ENCODE results near the gene SBF1. TPM values are rescaled to one million over a fixed set of nuclear protein-coding genes. Genes with fewer than 3 reads are reported as not detected.

Gene SBF1
- total and polyA plus RNA-seq, 2 of the 13 experiments (the other 11 are each of a cell fraction or from before 2014, with no cell fraction given): 31.7 to 40.9 TPM

GRCh38 chr22:50506611-50507420 lies 32.0 kb upstream of the SBF1 start:
- Histone ChIP-seq H3K4me2 (ENCODE audit: low read depth, low read length) (peak overlapping the region; percentile 86), H4K20me1 (ENCODE audit: insufficient read depth, low read length) (no peaks in the 10 kb centered on the region), H3K4me3 (replicated peaks in 1 of 3; ENCODE audit: insufficient read depth in 1 of 3, low read depth in 2 of 3, low read length in 3 of 3) (peak overlapping the region; percentile 90 to 99 (median 93)), H3K79me2 (ENCODE audit: insufficient read depth, low read length) (peaks cover 31% of the 10 kb centered on the region), H3K27ac (ENCODE audit: extremely low read length, insufficient read depth, low read length) (peak overlapping the region; percentile 68), H3K9me3 (ENCODE audit: low read length) (no peaks in the 10 kb centered on the region), H3K36me3 (replicated peaks in 1 of 2; ENCODE audit: control insufficient read depth in 1 of 2, insufficient read depth in 2 of 2, low read length in 2 of 2) (peaks cover 2 to 10% of the 10 kb centered on the region in 2 experiments; a peak in 1 of 5 replicates), H2AFZ (ENCODE audit: low read length) (no peak overlapping the region), H3K27me3 (ENCODE audit: control insufficient read depth in 1 of 2, insufficient read depth in 2 of 2, low read length in 2 of 2) (no peaks in the 10 kb centered on the region; a peak in 1 of 5 replicates), H3K4me1 (ENCODE audit: insufficient read depth, low read length) (peaks cover 19% of the 10 kb centered on the region), H3K9ac (ENCODE audit: insufficient read depth, low read depth, low read length) (peak overlapping the region; percentile 90)
- ATAC-seq (peak; percentile 66), DNase-seq (ENCODE audit: low spot score) (no peak), FAIRE-seq (no peak)
- intact Hi-C loops (cut with micrococcal nuclease; ENCODE audit: unreplicated experiment) (no loop called here), in situ Hi-C loops (cut with HindIII; ENCODE audit: extremely low pct_ligation_motif_present, low pct_unique_long_range_greater_than_20kb) (no loop called here)
- TSS peak; percentile 76 for BruUV-seq (replicated peaks)
- CTCF ChIA-PET (ENCODE audit: low intra/inter-chr PET ratio, low total read pairs): no interaction called here
- POLR2A ChIA-PET: interaction anchor here (1.3 to 3.9 kb wide), 5 partner anchors 9 to 263 kb away, joined by 4 to 97 read pairs (median 12); partner anchors contain the start of gene SCO2
- 45% methylated on average over 6 of the region's 21 CpGs for WGBS (ENCODE audit: low lambda C conversion rate)
- TF ChIP-seq RXRA (CRISPR knock-in tag; IDR thresholded peaks at IDR 0.05): 0 out of 2 replicates have a peak, but pooled peaks have one; percentile 21
- TF ChIP-seq ZNF18 (CRISPR knock-in tag; IDR thresholded peaks at IDR 0.05; ENCODE audit: insufficient replicate concordance): peak; percentile 51
- TF ChIP-seq ZNF713 (CRISPR knock-in tag; IDR thresholded peaks at IDR 0.05): 0 out of 2 replicates have a peak, but pooled peaks have one; percentile 79
- 0 out of 2 replicates have a peak, but pooled peaks have one; percentile 14 for TF ChIP-seq NR2C2 (CRISPR knock-in tag; IDR thresholded peaks at IDR 0.05; ENCODE audit: borderline replicate concordance)
- TF ChIP-seq ZNF724P (CRISPR knock-in tag; IDR thresholded peaks at IDR 0.05; ENCODE audit: borderline replicate concordance): no peak
- TF ChIP-seq SALL1 (CRISPR knock-in tag; IDR thresholded peaks at IDR 0.05): no peak
- peak; percentile 55 for TF ChIP-seq ARID4A (CRISPR knock-in tag; IDR thresholded peaks at IDR 0.05; ENCODE audit: borderline replicate concordance)
- no peak for TF ChIP-seq SOX6 (IDR thresholded peaks at IDR 0.05)
- TF ChIP-seq SOX6 (CRISPR knock-in tag; IDR thresholded peaks at IDR 0.05): no peak
- TF ChIP-seq ZNF24 (IDR thresholded peaks at IDR 0.05): no peak
- 0 out of 2 replicates have a peak, but pooled peaks have one; percentile 36 for TF ChIP-seq CREB3 (CRISPR knock-in tag; IDR thresholded peaks at IDR 0.05)
- TF ChIP-seq KDM5A (IDR thresholded peaks at IDR 0.05; ENCODE audit: borderline replicate concordance, low read length): 0 out of 2 replicates have a peak, but pooled peaks have one; percentile 26
- 0 out of 2 replicates have a peak, but pooled peaks have one; percentile 9 for TF ChIP-seq ZSCAN21 (CRISPR knock-in tag; IDR thresholded peaks at IDR 0.05; ENCODE audit: borderline replicate concordance)
- TF ChIP-seq ZNF75D (CRISPR knock-in tag; IDR thresholded peaks at IDR 0.05; ENCODE audit: borderline replicate concordance): no peak
- TF ChIP-seq ZNF225 (CRISPR knock-in tag; IDR thresholded peaks at IDR 0.05): peak; percentile 50; the same call in 1 of the 2 replicates
- no peak for TF ChIP-seq ZNF337 (CRISPR knock-in tag; IDR thresholded peaks at IDR 0.05; ENCODE audit: borderline replicate concordance, low read depth)
- 0 out of 2 replicates have a peak, but pooled peaks have one; percentile 13 for TF ChIP-seq JUND (CRISPR knock-in tag; IDR thresholded peaks at IDR 0.05)

Data from HepG2 (cell line).